ENCODE measurements around the gene DTD2. TPM values are rescaled to one million over a fixed set of nuclear protein-coding genes. Genes with fewer than 3 reads are reported as not detected.

Gene DTD2
- total and polyA plus RNA-seq, 2 of the 8 experiments (the other 6 are each of a cell fraction or from before 2014, with no cell fraction given), result 12.0 to 19.5 TPM

DNA sequence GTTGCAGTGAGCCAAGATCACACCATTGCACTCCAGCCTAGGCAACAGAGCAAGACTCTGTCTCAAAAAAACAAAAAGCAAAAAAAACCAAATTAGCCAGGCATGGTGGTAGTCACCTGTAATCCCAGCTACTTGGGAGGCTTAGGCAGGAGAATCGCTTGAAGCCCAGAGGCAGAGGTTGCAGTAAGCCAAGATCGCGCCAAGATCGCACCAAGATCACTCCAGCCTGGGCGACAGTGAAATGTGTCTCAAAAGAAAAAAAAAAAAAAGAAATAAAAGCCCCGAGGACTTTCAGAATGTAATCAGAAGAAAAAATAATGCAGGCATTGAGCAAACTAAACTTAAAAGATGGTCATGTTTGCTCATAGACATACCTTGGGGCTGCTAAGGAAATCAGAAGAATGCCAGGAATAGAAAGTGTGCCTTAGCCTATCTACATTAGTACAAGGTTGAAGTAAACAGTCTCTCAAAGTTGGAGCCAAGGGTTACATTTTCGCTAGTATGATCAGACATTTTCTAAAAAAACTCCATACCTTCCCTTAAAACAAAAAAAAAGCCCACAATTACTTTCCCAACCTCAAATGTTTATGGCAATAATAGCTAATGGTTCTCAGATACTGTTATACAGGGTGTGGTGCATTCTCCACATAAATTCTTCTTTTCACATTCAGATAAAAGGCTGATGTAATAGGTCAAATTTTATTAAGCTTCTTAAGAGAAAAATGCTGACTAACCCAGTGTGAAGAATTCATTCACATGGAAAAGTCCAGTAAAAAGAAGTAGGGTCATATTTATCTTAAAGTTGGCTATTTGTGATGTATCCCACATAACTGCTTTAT, 15.8 kb downstream of the DTD2 start (continued):
- no peak for TF ChIP-seq NANOG (IDR thresholded peaks at IDR 0.05; ENCODE audit: insufficient read depth, low read depth, low read length, poor library complexity, severe bottlenecking)
- no peak for TF ChIP-seq BCL11A (IDR thresholded peaks at IDR 0.05; ENCODE audit: low read depth in 2 of 2, low read length in 2 of 2)
